Occipital lobe (tissue), 2 donors: ENCODE data around the gene UACA. TPM values are rescaled to one million over a fixed set of nuclear protein-coding genes. Genes with fewer than 3 reads are reported as not detected.
"Not testable (repeated sequence)": the region's sequence is repeated elsewhere in the genome, so short reads cannot be mapped to it uniquely, and the experiment has no call there.

ENCODE experiments used
- DNase-seq: peaks from one replicate; lab custom pipeline; 2025; lab: John Stamatoyannopoulos, UW
- total RNA-seq: library from RNA; depleted of rRNA; stranded (reverse); fragments of >200 nt; gene quantifications from one replicate; pipeline ENCODE4 v1.2.3, GENCODE V29; 2014

The UACA gene
- total RNA-seq, 1 donor from 2014 or later = 64.3 TPM

- DNase-seq = no peak
These were observed 11.1 kb downstream of the UACA start for GRCh38 chr15:70752193-70752635.

DNA sequence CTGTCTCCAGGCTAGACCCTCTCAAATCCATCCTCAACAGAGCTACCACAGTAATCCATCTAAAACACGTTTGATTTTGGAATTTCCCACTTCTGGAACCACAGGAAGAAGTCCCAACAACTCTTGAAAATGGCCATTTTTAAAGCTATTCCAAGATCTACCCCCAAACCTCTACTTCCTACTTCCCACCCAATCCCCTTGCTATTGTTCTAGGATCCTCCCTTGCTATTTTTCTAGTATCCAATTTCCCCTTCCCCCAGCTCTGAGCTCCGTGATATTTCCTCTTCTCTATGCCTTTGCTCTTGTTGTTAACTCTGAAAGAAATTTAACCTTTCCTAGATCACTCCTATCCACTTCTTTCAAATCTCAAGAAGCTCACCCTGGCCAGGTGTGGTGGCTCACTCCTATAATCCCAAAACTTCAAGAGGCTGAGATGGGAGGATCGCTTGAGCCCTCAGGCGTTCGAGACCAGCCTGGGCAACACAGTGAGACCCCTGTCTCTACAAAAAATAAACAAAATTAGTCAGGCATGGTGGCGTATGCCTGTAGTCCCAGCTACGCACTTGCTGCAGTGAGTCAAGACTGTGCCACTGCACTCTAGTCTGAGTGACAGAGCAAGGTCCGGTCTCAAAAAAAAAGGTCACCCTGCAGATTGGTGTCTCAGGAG lies 13.0 kb downstream of the UACA start:
- no peak for DNase-seq

- DNase-seq = no peak
These were observed 15.0 kb downstream of the UACA start for GRCh38 chr15:70748281-70748747.

- DNase-seq = not testable (repeated sequence)
These were observed 16.8 kb downstream of the UACA start for GRCh38 chr15:70746598-70746997.

- no peak for DNase-seq
These were observed 20.4 kb downstream of the UACA start for GRCh38 chr15:70742928-70743327.

DNA sequence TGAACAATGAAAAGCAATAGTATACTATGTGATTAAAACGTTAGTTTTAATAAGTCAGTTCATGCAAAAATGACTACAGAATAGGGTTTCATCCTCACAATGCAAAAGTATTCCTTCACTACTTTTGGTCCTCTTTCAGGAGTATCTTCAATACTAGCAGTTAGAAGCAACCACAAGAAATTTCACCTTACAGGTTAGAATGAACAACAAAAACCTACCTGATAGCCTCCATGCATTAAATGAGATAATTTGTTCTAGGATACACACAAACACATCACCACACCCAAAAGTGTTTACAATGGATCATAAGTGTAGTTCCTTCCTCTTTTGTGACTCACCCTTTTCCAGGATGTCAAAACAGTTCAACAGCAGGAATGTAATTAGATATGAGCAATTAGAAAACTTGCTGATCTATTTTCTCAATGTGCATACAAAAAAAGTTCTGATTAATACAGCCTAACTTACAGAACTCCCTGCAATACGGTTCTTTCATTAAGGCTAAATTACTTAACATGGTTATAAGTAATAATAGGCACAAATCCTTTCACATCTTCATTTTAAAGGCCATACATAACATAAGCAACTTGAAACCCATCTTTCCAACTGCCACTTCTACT lies 21.6 kb downstream of the UACA start:
- no peak for DNase-seq

DNA sequence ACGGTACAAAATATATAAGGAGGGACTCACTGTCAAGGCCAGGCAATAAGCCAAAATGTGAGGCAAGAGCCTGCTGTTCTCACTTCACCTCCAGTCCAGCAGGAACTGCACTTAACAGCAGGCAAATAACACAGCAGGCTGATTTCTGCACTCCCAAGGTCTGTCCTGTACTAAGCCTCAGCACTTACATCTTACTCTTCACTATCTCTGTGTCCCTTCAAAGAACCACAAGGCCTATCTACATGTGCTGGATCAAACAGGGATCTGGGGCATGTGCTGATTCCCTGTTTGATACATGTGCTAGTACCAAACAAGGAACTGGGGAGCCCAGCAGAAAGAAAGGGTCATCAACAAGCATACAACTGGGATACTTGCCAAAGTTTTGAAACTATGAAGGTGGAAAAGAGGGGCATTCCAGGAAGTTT lies 22.2 kb downstream of the UACA start:
- no peak for DNase-seq

GRCh38 chr15:70735040-70735439 lies 28.3 kb downstream of the UACA start:
- not testable (repeated sequence) for DNase-seq

- no peak for DNase-seq
These were observed 34.2 kb downstream of the UACA start for GRCh38 chr15:70729164-70729563.

DNA sequence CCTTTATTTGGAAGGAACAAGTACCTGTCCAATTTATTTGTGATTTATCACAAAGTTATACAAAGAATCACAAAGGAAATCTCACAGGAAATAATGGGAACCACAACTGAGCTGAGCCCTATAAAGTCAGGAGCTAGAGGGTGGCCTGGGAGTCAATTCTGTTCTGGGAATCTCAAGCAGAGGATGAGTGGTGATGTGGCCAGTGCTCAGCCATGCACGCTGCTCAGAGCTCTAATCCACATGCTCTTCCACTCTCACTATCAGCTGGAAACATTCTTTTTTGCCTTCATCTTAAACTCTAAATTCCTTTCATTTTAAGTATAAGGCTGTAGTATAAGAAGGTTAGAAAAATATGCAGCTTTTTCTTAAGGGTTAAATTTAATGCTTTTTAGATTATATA lies 36.6 kb downstream of the UACA start:
- no peak for DNase-seq

GRCh38 chr15:70723927-70724326 lies 39.4 kb downstream of the UACA start:
- no peak for DNase-seq

GRCh38 chr15:70723122-70723422 lies 40.3 kb downstream of the UACA start:
- no peak for DNase-seq

GRCh38 chr15:70722266-70723121 lies 40.9 kb downstream of the UACA start:
- DNase-seq = no peak

DNA sequence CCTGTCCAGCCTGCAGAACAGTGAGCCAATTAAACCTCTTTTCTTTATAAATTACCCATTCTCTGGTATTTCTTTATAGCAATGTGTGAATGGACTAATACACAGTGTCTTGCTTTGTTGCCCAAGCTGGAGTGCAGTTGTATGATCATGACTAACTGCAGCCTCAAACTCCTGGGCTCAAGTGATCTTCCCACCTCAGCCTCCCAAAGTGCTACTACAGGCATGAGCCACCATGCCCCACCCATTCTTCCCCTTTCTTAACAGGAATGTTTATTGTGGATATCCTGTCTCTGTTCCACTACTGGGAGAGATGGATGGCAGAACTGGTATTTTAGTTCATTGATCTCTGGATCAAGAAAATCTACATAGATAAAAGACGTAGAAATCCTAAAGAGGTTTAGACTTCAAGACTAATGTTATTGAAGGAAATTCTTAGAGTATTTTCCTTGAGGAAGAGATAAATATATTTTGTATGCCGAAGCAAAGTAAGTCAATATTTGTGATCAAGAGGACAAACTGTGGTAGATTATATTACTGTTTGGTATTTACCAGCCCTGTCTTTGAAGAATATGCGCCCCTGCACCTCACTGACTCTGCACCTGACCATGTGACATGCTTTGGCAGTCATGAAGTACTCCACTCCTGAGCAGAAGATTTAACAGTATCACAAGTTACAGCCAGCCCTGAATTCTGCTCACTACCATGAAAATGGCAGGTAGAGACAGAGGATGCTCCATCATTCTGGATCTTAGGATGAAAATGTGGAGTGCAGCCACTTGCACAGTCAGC lies 42.9 kb downstream of the UACA start:
- DNase-seq = no peak

DNA sequence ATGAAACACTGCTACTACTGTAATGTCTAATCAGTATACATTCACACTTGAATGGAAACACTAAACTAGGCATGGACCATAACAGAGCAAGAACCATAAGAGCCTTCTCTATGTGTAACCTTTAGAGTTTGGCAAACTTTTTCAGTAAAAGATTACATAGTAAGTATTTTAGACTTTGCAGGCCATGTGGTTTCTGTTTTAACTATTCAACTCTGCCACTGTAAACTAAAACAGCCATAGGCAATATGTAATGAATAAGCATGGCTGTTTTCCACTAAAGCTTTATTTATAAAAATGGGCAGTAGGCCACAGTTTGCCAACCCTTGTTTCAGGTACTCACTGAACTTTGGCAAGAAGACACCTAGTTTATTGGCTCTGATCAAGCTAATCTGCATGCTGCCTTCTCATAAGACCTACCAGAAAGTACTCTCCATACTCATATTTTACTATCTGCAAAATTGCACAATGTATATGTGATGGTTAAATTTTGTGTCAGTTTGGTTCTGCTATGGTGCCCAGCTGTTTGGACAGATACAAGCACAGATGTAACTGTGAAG lies 46.0 kb downstream of the UACA start:
- no peak for DNase-seq

GRCh38 chr15:70715840-70716485 lies 47.4 kb downstream of the UACA start:
- no peak for DNase-seq

DNA sequence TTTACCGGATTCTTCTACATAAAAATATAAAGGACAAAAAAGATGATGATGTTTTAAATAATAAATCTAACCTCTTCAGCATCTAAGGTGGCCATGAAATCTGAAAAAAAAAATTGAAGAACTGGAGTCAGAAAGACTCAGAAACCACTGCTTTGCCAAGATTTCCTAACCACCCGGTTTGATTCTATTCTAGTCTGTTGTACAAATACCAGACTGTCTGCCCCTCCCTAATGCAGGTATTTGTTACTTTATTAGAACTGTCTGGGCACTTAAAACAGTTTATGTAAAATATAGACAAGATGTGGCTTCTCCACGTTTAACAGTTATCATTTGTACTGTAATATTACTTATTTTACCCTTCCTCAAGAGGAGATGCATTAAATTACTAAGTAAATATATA lies 48.8 kb downstream of the UACA start:
- DNase-seq = no peak

- no peak for DNase-seq
These were observed 49.3 kb downstream of the UACA start for GRCh38 chr15:70714015-70714414.

- no peak for DNase-seq
These were observed 51.1 kb downstream of the UACA start for GRCh38 chr15:70712271-70712670.

- no peak for DNase-seq
These were observed 52.6 kb downstream of the UACA start for GRCh38 chr15:70710714-70711113.

- no peak for DNase-seq
These were observed 54.5 kb downstream of the UACA start for GRCh38 chr15:70708839-70709238.
